T-helper 2 cell (primary cell): Measurements from ENCODE around the gene SPC24.

Experiments used
- DNase-seq, 5 experiments: peaks; one replicate each; pipeline versions ENCODE4 v3.0.0 to v3.0.0-alpha.2; 2012 to 2022
- total RNA-seq, 2 donors: gene quantifications; one replicate each; lab custom pipeline; 2026; lab: John Stamatoyannopoulos, UW

SPC24 gene
- total RNA-seq: 0.31 to 3.2 reads per million in 2 donors

GRCh38 chr19:11155373-11156120, at the start of gene SPC24:
SPC24 (minus strand) TSS chr19:11155782; CDS start chr19:11155776, 6 bp downstream.
- peak; percentile 72 to 99 (median 86) for DNase-seq

GRCh38 chr19:11204943-11205349, 49.4 kb upstream of the SPC24 start:
- no peak for DNase-seq

GRCh38 chr19:11204076-11204602, 48.6 kb upstream of the SPC24 start:
- no peak for DNase-seq

- no peak for DNase-seq
Observed at GRCh38 chr19:11203194-11204075, 47.9 kb upstream of the SPC24 start.

GRCh38 chr19:11202488-11203193, 47.1 kb upstream of the SPC24 start:
- DNase-seq: no peak

GRCh38 chr19:11201791-11202190, 46.2 kb upstream of the SPC24 start:
- DNase-seq: no peak

GRCh38 chr19:11200931-11201330, 45.3 kb upstream of the SPC24 start:
- no peak for DNase-seq

- DNase-seq: no peak
Observed at GRCh38 chr19:11200015-11200574, 44.5 kb upstream of the SPC24 start.

- DNase-seq: no peak
Observed at GRCh38 chr19:11199517-11199916, 43.9 kb upstream of the SPC24 start.

- DNase-seq: no peak
Observed at GRCh38 chr19:11198769-11199424, 43.3 kb upstream of the SPC24 start.

- DNase-seq: no peak
Observed at GRCh38 chr19:11198175-11198534, 42.6 kb upstream of the SPC24 start.

GRCh38 chr19:11197291-11198174, 42.0 kb upstream of the SPC24 start, which contains the start of gene KANK2:
KANK2 (minus strand) TSS chr19:11197545; CDS start chr19:11194511, 3,034 bp downstream.
- peak; percentile 53 to 70 (median 58) for DNase-seq

GRCh38 chr19:11196406-11197287, 41.1 kb upstream of the SPC24 start:
- no peak for DNase-seq

- no peak for DNase-seq
Observed at GRCh38 chr19:11195681-11196080, 40.1 kb upstream of the SPC24 start.

GRCh38 chr19:11194656-11195558, 39.3 kb upstream of the SPC24 start:
- DNase-seq: no peak

- no peak for DNase-seq
Observed at GRCh38 chr19:11194173-11194572, 38.6 kb upstream of the SPC24 start.

GRCh38 chr19:11192957-11193939, 37.7 kb upstream of the SPC24 start:
- no peak for DNase-seq
